Esophagus (tissue), 2 donors: ENCODE results near the gene RAB17. TPM values are rescaled to one million over a fixed set of nuclear protein-coding genes. Genes with fewer than 3 reads are reported as not detected.
A peak's percentile ranks its signal among the peaks of the same experiment; 100 is the strongest.

Experiments used
- H3K27ac ChIP-seq, 2 donors: one replicate each; pipeline ENCODE4 v1.5.1; 2013; ENCODE audit warnings: low read depth in 2 of 2, mild to moderate bottlenecking in 2 of 2, inconsistent platforms in 1 of 2, low read length in 1 of 2, moderate library complexity in 1 of 2
- H3K27me3 ChIP-seq, 2 donors: one replicate each; pipeline ENCODE4 v1.6.1; 2013; ENCODE audit warnings: low read length in 2 of 2, control low read depth in 1 of 2, mild to moderate bottlenecking in 1 of 2; ENCODE audit not compliant: insufficient read depth in 2 of 2, control insufficient read depth in 1 of 2
- H3K36me3 ChIP-seq, 2 donors: one replicate each; pipeline ENCODE4 v1.6.1; 2013; ENCODE audit warnings: low read length in 1 of 2; ENCODE audit not compliant: control insufficient read depth in 2 of 2, insufficient read depth in 2 of 2
- H3K4me1 ChIP-seq, 2 donors: one replicate each; pipeline ENCODE4 v1.6.1; 2013; ENCODE audit warnings: low read length in 1 of 2; ENCODE audit not compliant: control insufficient read depth in 2 of 2, insufficient read depth in 2 of 2
- H3K4me3 ChIP-seq, 2 donors: one replicate each; pipeline ENCODE4 v1.5.1; 2013; ENCODE audit warnings: low read length in 2 of 2, mild to moderate bottlenecking in 2 of 2, low read depth in 1 of 2, moderate library complexity in 1 of 2
- H3K9me3 ChIP-seq, 2 donors: one replicate each; pipeline ENCODE4 v1.6.1; 2013; ENCODE audit warnings: mild to moderate bottlenecking in 2 of 2, low read depth in 1 of 2, low read length in 1 of 2, moderate library complexity in 1 of 2; ENCODE audit not compliant: control insufficient read depth in 2 of 2, insufficient read depth in 1 of 2
- WGBS, 2 donors: extraction: QIAGEN DNeasy Blood & Tissue Kit; methylation state at CpG; one replicate each; pipeline ENCODE4 v1.1.7; 2013; 5-methylcytosine and 5-hydroxymethylcytosine counted together
- polyA plus RNA-seq, 2 donors: library from polyadenylated mRNA; stranded (reverse); fragments of 200-250 nt; gene quantifications; one replicate each; pipeline ENCODE4 v1.2.3, GENCODE V29; 2013
- donor health status: healthy with polysubstance abuse.
- donor health status: Bipolar disorder and iron deficiency.

The RAB17 gene
- polyA plus RNA-seq, 2 donors: 7.0 to 10.9 TPM

DNA sequence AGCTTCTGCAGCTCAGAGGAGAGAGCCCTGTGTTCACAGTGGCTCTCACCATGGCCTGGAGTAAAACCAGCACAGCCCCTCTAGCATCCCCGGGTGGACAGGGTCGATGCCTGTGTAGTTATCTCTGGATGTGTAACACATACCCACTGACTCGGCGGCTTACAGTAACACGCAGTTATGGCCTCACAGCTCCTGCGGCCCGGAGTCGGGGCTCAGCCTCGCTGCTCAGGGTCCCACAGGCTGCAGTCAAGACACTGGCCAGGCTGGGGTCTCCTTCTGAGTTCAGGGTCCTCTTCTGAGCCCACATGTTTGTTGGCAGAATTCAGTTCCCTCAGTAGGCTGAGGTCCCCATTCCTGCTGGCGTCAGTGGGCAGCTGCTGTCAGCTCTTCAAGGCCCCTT lies 2.5 kb upstream of the RAB17 start:
- Histone ChIP-seq H3K27me3 (no peaks in the 10 kb centered on the region), H3K4me1 (peaks cover 7 to 14% of the 10 kb centered on the region in 2 donors), H3K9me3 (no peaks in the 10 kb centered on the region), H3K36me3 (no peaks in the 10 kb centered on the region), H3K27ac (no peak overlapping the region), H3K4me3 (no peak overlapping the region)
- WGBS, 2 donors: 90 to 95% methylated on average over 10 of the region's 10 CpGs

DNA sequence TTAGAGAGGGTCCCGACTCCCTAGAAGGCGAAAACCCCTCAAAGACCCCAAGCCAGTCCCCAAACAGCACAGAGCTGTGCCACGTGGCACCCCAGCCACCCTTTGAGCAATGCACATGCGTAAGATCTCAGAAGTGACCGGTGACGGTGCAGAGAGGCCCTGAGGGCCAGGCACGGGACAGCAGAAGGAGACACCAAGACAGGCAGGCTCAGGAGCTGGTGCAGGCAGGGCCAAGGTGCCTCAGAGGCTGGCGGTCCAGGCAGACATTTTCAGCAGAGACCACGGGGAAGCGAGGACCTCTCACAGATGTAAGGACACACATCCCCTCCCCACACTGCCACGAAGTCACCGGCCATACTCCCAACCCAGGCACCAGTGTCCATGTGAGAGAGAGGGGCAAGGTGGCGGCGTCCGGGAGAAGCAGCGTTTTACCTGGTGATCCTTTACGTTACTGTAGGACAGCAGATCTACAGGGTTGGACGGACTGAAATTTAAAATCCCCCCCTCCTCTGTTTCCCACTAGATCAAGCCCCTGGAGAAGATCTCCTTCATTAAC lies 2.0 kb upstream of the RAB17 start:
- Histone ChIP-seq H3K4me1 (peaks cover 7 to 14% of the 10 kb centered on the region in 2 donors), H3K27ac (no peak overlapping the region), H3K9me3 (no peaks in the 10 kb centered on the region), H3K27me3 (no peaks in the 10 kb centered on the region), H3K36me3 (no peaks in the 10 kb centered on the region), H3K4me3 (no peak overlapping the region)
- 92 to 96% methylated on average over 18 of the region's 18 CpGs for WGBS, 2 donors

DNA sequence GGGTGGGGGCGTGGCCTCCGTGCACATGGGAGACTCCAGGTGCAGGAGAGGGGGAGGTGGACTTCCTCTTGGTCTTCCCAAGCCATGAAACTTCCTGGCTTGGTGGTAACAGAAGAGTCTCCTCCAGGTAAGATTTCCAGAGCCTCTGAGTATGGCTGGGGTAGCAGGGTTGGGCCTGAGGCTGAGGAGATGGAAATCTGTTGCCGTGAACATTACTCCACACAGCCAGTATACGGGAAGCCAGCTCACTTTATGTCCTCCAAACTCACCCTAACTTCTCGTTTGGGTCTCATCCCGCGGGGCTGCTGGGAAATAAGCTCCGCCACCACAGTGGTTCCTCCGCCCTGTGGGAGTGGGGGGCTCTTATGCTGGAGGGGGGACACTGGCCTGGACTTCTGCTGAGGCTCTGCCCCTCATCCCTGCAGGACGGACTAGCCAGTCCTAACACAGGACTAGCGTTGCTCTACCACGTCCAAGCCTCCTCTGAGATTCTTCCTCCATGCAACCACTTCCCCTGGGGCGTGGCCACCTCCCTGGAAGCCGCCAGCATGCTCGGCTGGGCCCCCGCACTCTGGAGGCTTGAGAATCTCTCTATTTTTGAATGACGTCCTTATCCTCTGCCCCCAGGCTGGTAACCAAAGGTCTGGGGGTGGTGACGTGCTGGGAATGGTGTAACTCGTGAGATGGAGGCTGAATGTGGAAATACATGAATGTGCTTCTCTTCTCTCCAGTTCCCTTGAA lies 777 bp upstream of the RAB17 start:
- Histone ChIP-seq H3K4me3 (peak overlapping the region; percentile 4 to 42), H3K36me3 (no peaks in the 10 kb centered on the region), H3K4me1 (peaks cover 7 to 14% of the 10 kb centered on the region in 2 donors), H3K27ac (peak overlapping the region; percentile 78 to 89), H3K27me3 (no peaks in the 10 kb centered on the region), H3K9me3 (no peaks in the 10 kb centered on the region)
- 50 to 51% methylated on average over 19 of the region's 19 CpGs for WGBS, 2 donors

DNA sequence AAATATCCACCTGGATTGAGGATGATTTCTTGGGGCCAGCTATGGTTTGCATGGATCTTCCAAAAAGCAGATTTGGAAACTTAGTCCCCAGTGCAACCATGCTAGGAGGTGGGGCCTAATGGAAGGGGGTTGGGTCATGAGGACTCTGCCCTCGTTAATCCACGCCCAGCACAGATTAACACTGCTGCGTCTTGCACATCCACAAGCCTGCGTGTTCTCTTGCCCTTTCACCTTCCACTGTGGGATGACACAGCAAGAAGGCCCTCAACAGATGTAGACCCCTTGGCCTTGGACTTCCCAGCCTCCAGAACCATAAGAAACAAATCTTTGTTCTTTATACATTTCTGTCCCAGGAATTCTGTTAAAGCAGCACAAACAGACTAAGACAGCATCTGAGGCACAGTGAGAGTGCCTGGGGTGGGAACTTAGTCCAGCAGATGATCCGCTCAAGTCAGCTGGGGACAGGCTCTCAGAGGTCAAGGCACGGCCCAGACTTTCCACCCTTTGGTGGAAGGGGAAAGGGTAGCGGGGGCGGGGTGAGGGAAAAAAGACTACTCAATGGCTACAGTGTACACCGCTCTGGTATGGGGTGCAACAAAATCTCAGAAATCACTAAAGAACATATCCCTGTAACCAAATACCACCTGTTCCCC lies 2.4 kb downstream of the RAB17 start:
- WGBS, 2 donors: 82 to 91% methylated on average over 9 of the region's 9 CpGs
- Histone ChIP-seq H3K4me1 (peaks cover 7 to 14% of the 10 kb centered on the region in 2 donors), H3K27me3 (no peaks in the 10 kb centered on the region), H3K4me3 (no peak overlapping the region), H3K36me3 (no peaks in the 10 kb centered on the region), H3K27ac (no peak overlapping the region), H3K9me3 (no peaks in the 10 kb centered on the region)

DNA sequence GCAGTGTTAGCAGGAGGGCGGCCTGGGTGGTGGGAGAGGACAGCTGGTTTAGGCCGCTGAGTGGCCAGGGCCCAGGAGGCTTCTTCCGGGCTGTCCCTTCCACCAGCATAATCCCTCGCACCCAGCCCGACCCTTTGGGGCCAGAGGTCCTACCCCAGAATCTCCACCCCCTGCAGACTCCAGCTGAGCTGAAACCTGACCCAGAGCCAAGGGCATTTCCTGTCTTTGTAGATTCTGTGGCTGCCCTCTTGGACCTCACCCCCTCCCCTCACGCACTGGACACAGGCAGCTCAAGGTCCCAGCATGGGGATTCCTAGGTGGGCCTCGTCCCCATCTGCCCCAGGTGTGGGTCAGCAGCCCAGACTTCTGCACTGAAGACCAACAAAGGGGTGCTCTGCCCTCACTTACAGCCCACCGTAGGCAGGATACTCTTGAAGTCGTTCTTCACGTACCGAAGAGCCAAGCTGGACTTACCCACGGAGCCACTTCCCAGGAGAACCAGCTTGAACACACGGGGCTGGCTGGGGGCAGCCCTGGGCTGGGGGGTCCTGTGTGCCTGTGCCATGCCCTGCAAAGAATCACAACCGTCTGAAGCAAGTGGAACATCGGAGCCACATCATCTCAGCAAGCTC lies 4.8 kb downstream of the RAB17 start:
- H3K27me3 ChIP-seq: no peaks in the 10 kb centered on the region
- H3K4me3 ChIP-seq: no peak overlapping the region
- H3K9me3 ChIP-seq: no peaks in the 10 kb centered on the region
- no peak overlapping the region for H3K27ac ChIP-seq
- no peaks in the 10 kb centered on the region for H3K36me3 ChIP-seq
- WGBS, 2 donors: 84 to 90% methylated on average over 15 of the region's 15 CpGs
- peaks cover 0 to 5% of the 10 kb centered on the region in 2 donors for H3K4me1 ChIP-seq

DNA sequence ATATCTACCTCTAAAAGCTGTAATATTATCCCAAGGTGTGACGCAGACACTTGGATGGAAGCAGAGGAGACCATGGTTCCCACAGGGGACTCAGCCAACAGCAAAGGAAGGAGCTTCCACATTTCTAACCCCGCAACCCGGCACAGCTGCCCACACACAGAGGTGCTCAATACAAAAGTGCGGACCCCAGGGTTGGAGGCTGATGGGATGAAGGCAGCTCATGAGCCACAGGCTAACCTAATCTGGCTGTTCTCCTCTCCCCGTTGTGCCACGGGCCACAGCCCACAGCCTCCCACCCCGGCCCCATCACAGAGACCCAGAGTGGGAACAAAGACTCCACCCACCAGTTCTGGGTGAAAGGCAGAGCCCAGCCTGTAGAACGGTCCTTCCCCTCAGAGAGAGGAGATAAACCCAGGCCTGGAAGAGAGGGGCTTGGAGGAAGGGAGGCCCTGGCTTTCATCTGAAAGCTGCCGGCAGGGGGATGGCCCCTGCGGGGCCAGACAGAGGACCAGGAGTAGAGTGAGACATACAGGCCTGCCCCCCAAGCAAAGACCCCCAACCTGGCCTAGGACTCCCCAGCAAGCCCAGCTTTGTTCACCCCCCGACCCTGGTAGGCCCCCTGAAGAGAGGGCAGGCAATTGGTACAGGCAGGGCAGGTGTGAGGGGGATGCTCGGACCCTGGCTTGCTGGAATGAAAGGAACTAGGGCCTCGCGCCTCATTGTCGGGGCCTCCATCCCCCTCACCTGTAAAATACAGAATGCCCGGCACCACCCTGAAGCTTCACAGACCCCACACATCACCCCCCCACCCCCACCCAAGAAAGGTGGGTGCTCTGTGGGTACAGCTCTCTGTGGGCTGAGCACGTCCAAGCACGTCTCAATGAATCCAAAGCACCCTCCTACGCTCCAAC lies 6.9 kb downstream of the RAB17 start:
- Histone ChIP-seq H3K4me1 (no peaks in the 10 kb centered on the region), H3K4me3 (no peak overlapping the region), H3K9me3 (no peaks in the 10 kb centered on the region), H3K27ac (no peak overlapping the region), H3K36me3 (no peaks in the 10 kb centered on the region), H3K27me3 (no peaks in the 10 kb centered on the region)
- WGBS, 2 donors: 88 to 90% methylated on average over 19 of the region's 19 CpGs

DNA sequence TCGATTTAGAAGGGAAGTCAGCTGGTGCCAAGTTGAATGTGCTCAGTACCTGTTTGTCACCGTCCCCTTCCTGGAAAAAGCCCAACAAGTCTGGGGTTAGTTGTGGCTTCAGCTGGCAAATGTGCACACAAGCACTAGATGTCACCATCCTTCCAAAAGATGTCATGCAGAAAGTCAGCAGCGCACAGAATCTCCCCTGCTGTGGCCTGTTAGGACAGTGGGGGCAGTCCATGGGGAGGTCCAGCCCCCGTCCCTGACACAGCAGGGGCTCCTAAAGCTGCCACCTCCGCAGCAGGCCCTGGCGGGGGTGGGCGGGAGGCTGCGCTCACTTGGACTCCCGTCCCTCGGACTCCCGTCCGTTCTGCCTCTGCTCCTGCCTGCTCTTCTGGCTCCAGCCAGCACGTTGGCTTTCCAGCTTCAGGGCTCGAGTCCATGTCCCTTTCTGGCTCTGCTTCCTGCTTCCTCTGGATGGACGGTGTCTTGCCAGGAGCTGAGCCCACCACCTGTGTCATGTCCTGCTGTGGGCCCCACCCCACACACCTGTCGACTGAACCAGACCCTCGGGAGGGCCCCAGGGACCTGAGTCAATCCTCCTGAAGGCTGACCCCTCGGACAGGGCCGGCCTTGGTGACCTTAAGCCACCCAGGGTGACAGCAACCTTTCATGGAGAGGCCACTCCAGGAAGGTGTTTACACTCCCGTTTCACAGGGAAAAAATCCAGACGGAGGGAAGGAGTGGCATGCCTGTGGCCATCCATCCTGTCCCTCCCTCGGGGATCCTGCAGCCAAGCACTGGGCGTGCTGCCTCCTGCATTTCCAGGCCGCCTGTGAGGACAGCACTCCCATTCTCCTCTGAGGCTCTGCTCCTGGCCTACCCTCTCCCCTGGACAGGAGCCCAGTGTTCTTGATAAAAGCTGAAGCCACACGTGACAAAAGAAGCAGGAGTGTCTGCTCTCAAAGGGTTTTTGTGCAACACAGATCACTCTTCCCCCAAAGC lies 8.5 kb downstream of the RAB17 start:
- Histone ChIP-seq H3K4me1 (no peaks in the 10 kb centered on the region), H3K27me3 (no peaks in the 10 kb centered on the region), H3K27ac (peak overlapping the region; percentile 48 to 61), H3K4me3 (no peak overlapping the region), H3K36me3 (no peaks in the 10 kb centered on the region), H3K9me3 (no peaks in the 10 kb centered on the region)
- WGBS, 2 donors: 32 to 42% methylated on average over 25 of the region's 25 CpGs

DNA sequence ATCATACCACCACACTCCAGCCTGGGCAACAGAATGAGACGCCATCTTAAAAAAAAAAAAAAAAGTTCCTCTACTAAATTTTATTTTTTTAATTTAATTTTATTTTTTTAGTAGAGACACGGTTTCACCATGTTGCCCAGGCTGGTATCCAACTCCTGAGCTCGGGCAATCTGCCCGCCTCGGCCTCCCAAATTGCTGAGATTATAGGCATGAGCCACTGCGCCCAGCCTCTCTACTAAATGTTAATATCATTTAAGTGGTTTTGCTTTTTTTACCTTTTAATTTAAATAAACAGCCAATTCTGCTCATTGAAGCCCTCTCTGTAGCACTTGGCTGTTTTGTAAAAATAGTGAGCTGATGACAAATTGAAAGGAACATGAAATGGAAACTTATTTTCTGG lies 9.2 kb downstream of the RAB17 start:
- WGBS, 2 donors: 84 to 87% methylated on average over 6 of the region's 6 CpGs
- Histone ChIP-seq H3K27me3 (no peaks in the 10 kb centered on the region), H3K4me3 (no peak overlapping the region), H3K4me1 (no peaks in the 10 kb centered on the region), H3K9me3 (no peaks in the 10 kb centered on the region), H3K27ac (no peak overlapping the region), H3K36me3 (no peaks in the 10 kb centered on the region)
